ENCODE results near the gene PCSK1N.
"Not testable (repeated sequence)": the region's sequence is repeated elsewhere in the genome, so short reads cannot be mapped to it uniquely, and the experiment has no call there.

Gene PCSK1N

GRCh38 chrX:48835524-48836329 is at the start of gene PCSK1N:
TSS of gene PCSK1N (minus strand) at chrX:48835610. CDS start at chrX:48835532, 78 bp downstream.
- no peak for DNase-seq (ENCODE audit: low read depth)

- no peak for DNase-seq (ENCODE audit: low read depth)
Measured at GRCh38 chrX:48883729-48884128, 48.3 kb upstream of the PCSK1N start.

GRCh38 chrX:48876944-48877343 is 41.5 kb upstream of the PCSK1N start:
- not testable (repeated sequence) for DNase-seq (ENCODE audit: low read depth)

GRCh38 chrX:48872017-48872416 is 36.6 kb upstream of the PCSK1N start:
- DNase-seq (ENCODE audit: low read depth) = not testable (repeated sequence)

GRCh38 chrX:48864210-48864609 is 28.8 kb upstream of the PCSK1N start:
- no peak for DNase-seq (ENCODE audit: low read depth)

- DNase-seq (ENCODE audit: low read depth) = no peak
Measured at GRCh38 chrX:48854898-48855297, 19.5 kb upstream of the PCSK1N start.

GRCh38 chrX:48854121-48854804 is 18.9 kb upstream of the PCSK1N start:
- DNase-seq (ENCODE audit: low read depth) = not testable (repeated sequence)

GRCh38 chrX:48853494-48853893 is 18.1 kb upstream of the PCSK1N start:
- not testable (repeated sequence) for DNase-seq (ENCODE audit: low read depth)

- DNase-seq (ENCODE audit: low read depth) = no peak
Measured at GRCh38 chrX:48852857-48853256, 17.4 kb upstream of the PCSK1N start.

- DNase-seq (ENCODE audit: low read depth) = no peak
Measured at GRCh38 chrX:48848847-48849246, 13.4 kb upstream of the PCSK1N start.

- no peak for DNase-seq (ENCODE audit: low read depth)
Measured at GRCh38 chrX:48839686-48840085, 4.3 kb upstream of the PCSK1N start.

GRCh38 chrX:48834383-48834709 is 1.1 kb downstream of the PCSK1N start:
- no peak for DNase-seq (ENCODE audit: low read depth)

- DNase-seq (ENCODE audit: low read depth) = no peak
Measured at GRCh38 chrX:48833542-48834138, 1.8 kb downstream of the PCSK1N start.

- no peak for DNase-seq (ENCODE audit: low read depth)
Measured at GRCh38 chrX:48831909-48832291, 3.5 kb downstream of the PCSK1N start.

GRCh38 chrX:48831136-48831908 is 4.1 kb downstream of the PCSK1N start:
- no peak for DNase-seq (ENCODE audit: low read depth)

GRCh38 chrX:48829016-48829735 is 6.2 kb downstream of the PCSK1N start:
- DNase-seq (ENCODE audit: low read depth) = no peak

GRCh38 chrX:48827654-48827968 is 7.8 kb downstream of the PCSK1N start:
- DNase-seq (ENCODE audit: low read depth) = no peak

GRCh38 chrX:48826876-48827653 is 8.3 kb downstream of the PCSK1N start:
- DNase-seq (ENCODE audit: low read depth) = no peak

GRCh38 chrX:48826135-48826875 is 9.1 kb downstream of the PCSK1N start, which contains the start of gene ERAS:
TSS of gene ERAS (plus strand) at chrX:48826513. CDS start at chrX:48829124, 2,611 bp downstream.
- no peak for DNase-seq (ENCODE audit: low read depth)

- no peak for DNase-seq (ENCODE audit: low read depth)
Measured at GRCh38 chrX:48824066-48824465, 11.3 kb downstream of the PCSK1N start.
